ENCODE measurements around the gene TREML4. TPM values are rescaled to one million over a fixed set of nuclear protein-coding genes. Genes with fewer than 3 reads are reported as not detected.
A peak's percentile ranks its signal among the peaks of the same experiment; 100 is the strongest.

The TREML4 gene
- total and polyA plus RNA-seq, 9 of the 15 experiments (the other 6 are each of a cell fraction or from before 2014, with no cell fraction given), result not detected

DNA sequence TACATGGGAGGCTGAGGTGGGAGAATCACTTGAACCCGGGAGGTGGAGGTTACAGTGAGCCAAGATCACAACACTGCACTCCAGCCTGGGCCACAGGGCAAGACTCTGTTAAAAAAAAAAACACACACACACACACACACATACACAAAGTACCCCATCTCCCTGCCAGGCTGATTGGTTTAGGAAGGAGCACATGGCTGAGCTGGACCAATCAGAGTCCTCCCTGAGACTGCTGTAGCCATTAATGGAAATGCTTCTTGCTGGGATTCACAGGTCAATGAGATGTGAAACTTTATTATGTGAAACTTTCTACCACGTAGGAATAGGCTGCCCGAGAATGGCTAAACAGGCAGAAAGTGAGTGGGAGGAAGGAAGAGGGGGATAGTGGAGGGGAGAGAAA lies 55.5 kb downstream of the TREML4 start:
- no peak for FAIRE-seq
- CTCF ChIA-PET (ENCODE audit: low intra/inter-chr PET ratio), result no interaction called here
- TF ChIP-seq NR3C1 (CRISPR knock-in tag; IDR thresholded peaks at IDR 0.05) (no peak), HDGF (IDR thresholded peaks at IDR 0.05) (no peak), RBM25 (IDR thresholded peaks at IDR 0.05; ENCODE audit: low read depth, low read length, severe bottlenecking) (peak; percentile 42), KLF10 (CRISPR knock-in tag; IDR thresholded peaks at IDR 0.05) (no peak), RAD51 (IDR thresholded peaks at IDR 0.05; ENCODE audit: borderline replicate concordance, low read depth) (peak; percentile 57), ZFP36 (IDR thresholded peaks at IDR 0.05; ENCODE audit: low read depth, low read length, partially characterized antibody) (no peak), RNF219 (CRISPR knock-in tag; IDR thresholded peaks at IDR 0.05) (no peak), RBM14 (IDR thresholded peaks at IDR 0.05; ENCODE audit: borderline replicate concordance, insufficient read depth, low read depth, low read length) (no peak), MXI1 (IDR thresholded peaks at IDR 0.05; ENCODE audit: low read depth, low read length) (no peak), PRPF4 (IDR thresholded peaks at IDR 0.05; ENCODE audit: insufficient read depth, low read depth, low read length, poor library complexity, severe bottlenecking) (no peak)
- TF ChIP-seq, protein P1, sequence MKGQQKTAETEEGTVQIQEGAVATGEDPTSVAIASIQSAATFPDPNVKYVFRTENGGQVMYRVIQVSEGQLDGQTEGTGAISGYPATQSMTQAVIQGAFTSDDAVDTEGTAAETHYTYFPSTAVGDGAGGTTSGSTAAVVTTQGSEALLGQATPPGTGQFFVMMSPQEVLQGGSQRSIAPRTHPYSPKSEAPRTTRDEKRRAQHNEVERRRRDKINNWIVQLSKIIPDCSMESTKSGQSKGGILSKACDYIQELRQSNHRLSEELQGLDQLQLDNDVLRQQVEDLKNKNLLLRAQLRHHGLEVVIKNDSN (CRISPR knock-in tag; IDR thresholded peaks at IDR 0.05), result peak; percentile 72
- TF ChIP-seq, protein P2, sequence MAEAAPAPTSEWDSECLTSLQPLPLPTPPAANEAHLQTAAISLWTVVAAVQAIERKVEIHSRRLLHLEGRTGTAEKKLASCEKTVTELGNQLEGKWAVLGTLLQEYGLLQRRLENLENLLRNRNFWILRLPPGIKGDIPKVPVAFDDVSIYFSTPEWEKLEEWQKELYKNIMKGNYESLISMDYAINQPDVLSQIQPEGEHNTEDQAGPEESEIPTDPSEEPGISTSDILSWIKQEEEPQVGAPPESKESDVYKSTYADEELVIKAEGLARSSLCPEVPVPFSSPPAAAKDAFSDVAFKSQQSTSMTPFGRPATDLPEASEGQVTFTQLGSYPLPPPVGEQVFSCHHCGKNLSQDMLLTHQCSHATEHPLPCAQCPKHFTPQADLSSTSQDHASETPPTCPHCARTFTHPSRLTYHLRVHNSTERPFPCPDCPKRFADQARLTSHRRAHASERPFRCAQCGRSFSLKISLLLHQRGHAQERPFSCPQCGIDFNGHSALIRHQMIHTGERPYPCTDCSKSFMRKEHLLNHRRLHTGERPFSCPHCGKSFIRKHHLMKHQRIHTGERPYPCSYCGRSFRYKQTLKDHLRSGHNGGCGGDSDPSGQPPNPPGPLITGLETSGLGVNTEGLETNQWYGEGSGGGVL (CRISPR knock-in tag; IDR thresholded peaks at IDR 0.05), result no peak
- TF ChIP-seq, protein P3, sequence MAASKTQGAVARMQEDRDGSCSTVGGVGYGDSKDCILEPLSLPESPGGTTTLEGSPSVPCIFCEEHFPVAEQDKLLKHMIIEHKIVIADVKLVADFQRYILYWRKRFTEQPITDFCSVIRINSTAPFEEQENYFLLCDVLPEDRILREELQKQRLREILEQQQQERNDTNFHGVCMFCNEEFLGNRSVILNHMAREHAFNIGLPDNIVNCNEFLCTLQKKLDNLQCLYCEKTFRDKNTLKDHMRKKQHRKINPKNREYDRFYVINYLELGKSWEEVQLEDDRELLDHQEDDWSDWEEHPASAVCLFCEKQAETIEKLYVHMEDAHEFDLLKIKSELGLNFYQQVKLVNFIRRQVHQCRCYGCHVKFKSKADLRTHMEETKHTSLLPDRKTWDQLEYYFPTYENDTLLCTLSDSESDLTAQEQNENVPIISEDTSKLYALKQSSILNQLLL (CRISPR knock-in tag; IDR thresholded peaks at IDR 0.05; ENCODE audit: borderline replicate concordance), result no peak

More for the DNA sequence above, 55.5 kb downstream of the TREML4 start:
- 3% methylated on average over 3 of the region's 3 CpGs for WGBS (ENCODE audit: insufficient coverage, low coverage, missing lambda C conversion rate)
- H3K27me3 ChIP-seq (ENCODE audit: control insufficient read depth in 2 of 2, insufficient read depth in 2 of 2, low read length in 2 of 2), result peaks cover 0 to 43% of the 10 kb centered on the region in 2 experiments; a peak in 3 of 5 replicates
- no peaks in the 10 kb centered on the region for H3K79me2 ChIP-seq (ENCODE audit: control insufficient read depth, insufficient read depth, low read length)
- H4K20me1 ChIP-seq (replicated peaks; ENCODE audit: control insufficient read depth, insufficient read depth, low read length), result no peaks in the 10 kb centered on the region
- H3K9me3 ChIP-seq (replicated peaks; ENCODE audit: control insufficient read depth, insufficient read depth, low read depth, low read length), result no peaks in the 10 kb centered on the region
- no TSS peak for BruUV-seq (replicated peaks)
- H3K9ac ChIP-seq (ENCODE audit: insufficient read depth in 1 of 2, low read depth in 2 of 2, low read length in 2 of 2), result no peak overlapping the region
- POLR2A ChIA-PET, result no interaction called here
- no peaks in the 10 kb centered on the region for H3K36me3 ChIP-seq (ENCODE audit: control insufficient read depth, insufficient read depth, low read length)
- H2AFZ ChIP-seq (ENCODE audit: low read depth, low read length), result no peak overlapping the region
- H3K27ac ChIP-seq (ENCODE audit: extremely low read depth, low read depth, low read length), result no peak overlapping the region
- no peak overlapping the region for H3K4me2 ChIP-seq (ENCODE audit: insufficient read depth, low read length)
- no peak for DNase-seq (ENCODE audit: extremely low read depth in 1 of 4, low spot score in 3 of 4)
- in situ Hi-C loops (cut with MboI), result no loop called here
- H3K9me1 ChIP-seq (ENCODE audit: control insufficient read depth, insufficient read depth, low read length), result no peaks in the 10 kb centered on the region
- intact Hi-C loops (cut with micrococcal nuclease), result no loop called here
- H3K4me3 ChIP-seq, result no peak overlapping the region
- H3K4me1 ChIP-seq (replicated peaks in 1 of 2; ENCODE audit: control insufficient read depth in 2 of 2, insufficient read depth in 2 of 2, low read length in 2 of 2), result peaks cover 0 to 8% of the 10 kb centered on the region in 2 experiments; a peak in 2 of 5 replicates
- ATAC-seq, result no peak
